ENCODE data around the gene STK38L. TPM values are rescaled to one million over a fixed set of nuclear protein-coding genes. Genes with fewer than 3 reads are reported as not detected.
A peak's percentile ranks its signal among the peaks of the same experiment; 100 is the strongest.

STK38L gene
- total and polyA plus RNA-seq, 2 experiments from 2014 or later: 20.3 to 30.0 TPM

GRCh38 chr12:27340971-27341370, 96.9 kb downstream of the STK38L start:
- no peaks in the 10 kb centered on the region for H3K36me3 ChIP-seq
- peaks cover 1% of the 10 kb centered on the region for H3K27me3 ChIP-seq
- no peak overlapping the region for H3K27ac ChIP-seq
- no peak for TF ChIP-seq CTCF (IDR thresholded peaks at IDR 0.05; ENCODE audit: low read depth, low read length)
- no peaks in the 10 kb centered on the region for H3K9me3 ChIP-seq (ENCODE audit: low read depth)
- no peak overlapping the region for H3K4me3 ChIP-seq
- no peaks in the 10 kb centered on the region for H3K4me1 ChIP-seq (ENCODE audit: low read depth)
- no peak for DNase-seq (ENCODE audit: low read depth in 1 of 2, low spot score in 1 of 2)

GRCh38 chr12:27342536-27342935, 98.5 kb downstream of the STK38L start:
- Histone ChIP-seq H3K4me1 (ENCODE audit: low read depth) (no peaks in the 10 kb centered on the region), H3K9me3 (ENCODE audit: low read depth) (no peaks in the 10 kb centered on the region), H3K27ac (no peak overlapping the region), H3K27me3 (no peaks in the 10 kb centered on the region), H3K4me3 (no peak overlapping the region), H3K36me3 (no peaks in the 10 kb centered on the region)
- DNase-seq (ENCODE audit: low read depth in 1 of 2, low spot score in 1 of 2): no peak
- no peak for TF ChIP-seq CTCF (IDR thresholded peaks at IDR 0.05; ENCODE audit: low read depth, low read length)

GRCh38 chr12:27343255-27344000, 99.3 kb downstream of the STK38L start:
- Histone ChIP-seq H3K27me3 (no peaks in the 10 kb centered on the region), H3K36me3 (no peaks in the 10 kb centered on the region), H3K4me1 (ENCODE audit: low read depth) (no peaks in the 10 kb centered on the region), H3K27ac (no peak overlapping the region), H3K4me3 (no peak overlapping the region), H3K9me3 (ENCODE audit: low read depth) (no peaks in the 10 kb centered on the region)
- TF ChIP-seq CTCF (IDR thresholded peaks at IDR 0.05; ENCODE audit: low read depth, low read length): no peak
- peak in 1 of 2 donors; percentile 83 for DNase-seq (ENCODE audit: low read depth in 1 of 2, low spot score in 1 of 2)

- Histone ChIP-seq H3K27ac (no peak overlapping the region), H3K36me3 (no peaks in the 10 kb centered on the region), H3K9me3 (ENCODE audit: low read depth) (no peaks in the 10 kb centered on the region), H3K4me3 (no peak overlapping the region), H3K4me1 (ENCODE audit: low read depth) (no peaks in the 10 kb centered on the region), H3K27me3 (no peaks in the 10 kb centered on the region)
- DNase-seq (ENCODE audit: low read depth in 1 of 2, low spot score in 1 of 2): no peak
- no peak for TF ChIP-seq CTCF (IDR thresholded peaks at IDR 0.05; ENCODE audit: low read depth, low read length)
These were observed 100.2 kb downstream of the STK38L start for GRCh38 chr12:27344246-27344645.

- Histone ChIP-seq H3K27me3 (no peaks in the 10 kb centered on the region), H3K36me3 (no peaks in the 10 kb centered on the region), H3K4me1 (ENCODE audit: low read depth) (no peaks in the 10 kb centered on the region), H3K27ac (no peak overlapping the region), H3K9me3 (ENCODE audit: low read depth) (no peaks in the 10 kb centered on the region), H3K4me3 (no peak overlapping the region)
- no peak for DNase-seq (ENCODE audit: low read depth in 1 of 2, low spot score in 1 of 2)
- TF ChIP-seq CTCF (IDR thresholded peaks at IDR 0.05; ENCODE audit: low read depth, low read length): no peak
These were observed 100.7 kb downstream of the STK38L start for GRCh38 chr12:27344760-27345159.

All from cardiac muscle cell (in vitro differentiated cells and primary cell).